Measurements from ENCODE around the gene PCLO. TPM values are rescaled to one million over a fixed set of nuclear protein-coding genes. Genes with fewer than 3 reads are reported as not detected.

Gene PCLO, protein sequence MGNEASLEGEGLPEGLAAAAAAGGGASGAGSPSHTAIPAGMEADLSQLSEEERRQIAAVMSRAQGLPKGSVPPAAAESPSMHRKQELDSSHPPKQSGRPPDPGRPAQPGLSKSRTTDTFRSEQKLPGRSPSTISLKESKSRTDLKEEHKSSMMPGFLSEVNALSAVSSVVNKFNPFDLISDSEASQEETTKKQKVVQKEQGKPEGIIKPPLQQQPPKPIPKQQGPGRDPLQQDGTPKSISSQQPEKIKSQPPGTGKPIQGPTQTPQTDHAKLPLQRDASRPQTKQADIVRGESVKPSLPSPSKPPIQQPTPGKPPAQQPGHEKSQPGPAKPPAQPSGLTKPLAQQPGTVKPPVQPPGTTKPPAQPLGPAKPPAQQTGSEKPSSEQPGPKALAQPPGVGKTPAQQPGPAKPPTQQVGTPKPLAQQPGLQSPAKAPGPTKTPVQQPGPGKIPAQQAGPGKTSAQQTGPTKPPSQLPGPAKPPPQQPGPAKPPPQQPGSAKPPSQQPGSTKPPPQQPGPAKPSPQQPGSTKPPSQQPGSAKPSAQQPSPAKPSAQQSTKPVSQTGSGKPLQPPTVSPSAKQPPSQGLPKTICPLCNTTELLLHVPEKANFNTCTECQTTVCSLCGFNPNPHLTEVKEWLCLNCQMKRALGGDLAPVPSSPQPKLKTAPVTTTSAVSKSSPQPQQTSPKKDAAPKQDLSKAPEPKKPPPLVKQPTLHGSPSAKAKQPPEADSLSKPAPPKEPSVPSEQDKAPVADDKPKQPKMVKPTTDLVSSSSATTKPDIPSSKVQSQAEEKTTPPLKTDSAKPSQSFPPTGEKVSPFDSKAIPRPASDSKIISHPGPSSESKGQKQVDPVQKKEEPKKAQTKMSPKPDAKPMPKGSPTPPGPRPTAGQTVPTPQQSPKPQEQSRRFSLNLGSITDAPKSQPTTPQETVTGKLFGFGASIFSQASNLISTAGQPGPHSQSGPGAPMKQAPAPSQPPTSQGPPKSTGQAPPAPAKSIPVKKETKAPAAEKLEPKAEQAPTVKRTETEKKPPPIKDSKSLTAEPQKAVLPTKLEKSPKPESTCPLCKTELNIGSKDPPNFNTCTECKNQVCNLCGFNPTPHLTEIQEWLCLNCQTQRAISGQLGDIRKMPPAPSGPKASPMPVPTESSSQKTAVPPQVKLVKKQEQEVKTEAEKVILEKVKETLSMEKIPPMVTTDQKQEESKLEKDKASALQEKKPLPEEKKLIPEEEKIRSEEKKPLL (N-terminal part only)
- 7.4 TPM for total RNA-seq

DNA sequence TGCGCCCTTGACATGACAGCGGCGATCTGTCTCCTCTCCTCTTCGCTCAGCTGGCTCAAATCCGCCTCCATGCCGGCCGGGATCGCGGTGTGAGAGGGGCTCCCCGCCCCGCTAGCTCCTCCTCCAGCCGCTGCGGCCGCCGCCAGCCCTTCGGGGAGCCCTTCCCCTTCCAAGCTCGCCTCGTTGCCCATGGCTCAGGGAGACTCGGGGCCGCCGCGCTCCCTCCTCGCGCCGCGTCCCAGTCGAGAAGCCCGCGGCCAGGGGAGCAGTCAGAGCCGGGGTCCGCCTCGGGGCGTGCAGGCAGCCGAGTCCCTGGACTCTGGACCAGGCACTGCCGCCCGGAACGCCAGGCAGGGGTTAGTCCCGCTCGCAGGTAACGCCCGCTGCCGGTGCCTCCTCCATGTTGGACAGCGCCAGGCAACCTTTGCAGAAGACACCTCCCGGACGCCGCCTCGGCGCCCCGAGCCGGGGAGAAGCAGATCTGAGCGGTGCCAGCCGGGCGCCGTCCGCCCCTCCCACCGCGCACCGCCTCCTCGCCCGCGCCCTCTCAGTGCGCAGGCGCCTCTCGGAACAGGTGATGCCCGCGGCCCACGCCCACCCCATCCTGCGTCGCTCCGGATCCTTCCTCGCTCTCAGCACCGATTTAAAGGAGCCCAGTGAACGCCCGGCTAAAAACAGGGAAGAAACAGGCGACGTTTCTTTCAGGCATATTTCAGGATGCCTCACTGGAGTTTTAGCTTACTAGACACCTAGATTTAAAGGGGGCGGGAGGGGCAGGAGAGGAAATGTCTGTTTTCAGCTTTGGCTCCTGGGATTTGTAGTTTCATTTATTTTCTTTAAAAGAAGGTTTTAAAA is at the start of gene PCLO:
TSS of gene PCLO (minus strand) at position 483 of the 855 bp plus-strand sequence. CDS start at position 191, 292 bp downstream.
- peak; percentile 88 for DNase-seq (ENCODE audit: low spot score)

DNA sequence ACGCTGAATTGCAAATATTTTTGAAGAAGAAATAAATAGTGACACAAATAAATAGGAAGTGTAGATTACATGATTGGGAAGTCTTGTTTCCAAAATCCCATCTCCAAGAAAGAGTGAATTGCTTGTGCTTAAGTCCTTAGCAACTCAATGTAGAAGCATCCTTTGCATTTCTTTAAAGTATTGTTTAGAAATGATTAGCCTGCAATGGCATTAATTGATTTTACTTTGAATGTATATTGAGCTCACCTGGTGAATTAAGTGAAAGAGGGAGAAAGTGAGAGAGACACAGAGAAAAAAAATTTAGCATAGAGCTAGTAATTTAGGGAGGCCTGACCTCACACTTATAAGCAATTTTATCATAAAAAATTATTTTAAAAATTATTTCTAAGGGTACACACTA is 49.0 kb upstream of the PCLO start:
- DNase-seq (ENCODE audit: low spot score), result no peak

DNA sequence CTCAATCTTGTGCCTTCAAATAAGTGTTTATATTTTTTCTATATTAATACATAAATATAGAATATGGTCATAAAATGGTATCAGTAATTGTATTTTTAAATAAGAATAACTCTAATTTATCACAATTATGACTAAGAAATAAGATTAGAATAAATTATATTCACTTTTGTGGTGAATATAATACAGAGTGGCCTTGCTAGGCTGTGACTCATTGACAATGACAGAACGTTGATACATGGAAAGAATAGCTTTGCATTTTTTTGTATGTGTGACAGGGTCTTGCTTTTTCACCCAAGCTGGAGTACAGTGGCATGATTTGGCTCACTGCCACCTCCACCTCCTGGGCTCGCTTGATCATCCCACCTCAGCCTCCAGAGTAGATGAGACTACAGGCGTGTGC is 47.8 kb upstream of the PCLO start:
- DNase-seq (ENCODE audit: low spot score), result no peak

DNA sequence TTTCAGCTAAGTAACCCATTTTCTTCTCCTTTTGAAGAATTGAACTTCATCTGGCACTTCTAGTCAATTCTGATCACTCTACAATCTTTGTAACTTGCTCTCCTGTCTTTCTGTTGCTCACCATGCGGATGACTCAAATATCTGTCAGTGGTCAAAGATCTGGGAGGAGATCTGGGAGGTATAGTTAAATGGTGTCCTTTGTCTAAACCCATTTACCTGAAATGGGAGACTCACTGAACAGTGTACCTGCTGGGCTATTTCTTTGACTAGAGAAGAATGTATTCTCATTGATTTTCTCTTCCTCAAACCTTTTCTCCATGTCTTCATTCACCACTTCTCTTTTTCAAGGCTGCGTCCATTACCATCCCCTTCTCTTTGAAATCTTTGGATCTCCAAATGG is 42.0 kb upstream of the PCLO start:
- DNase-seq (ENCODE audit: low spot score), result no peak

DNA sequence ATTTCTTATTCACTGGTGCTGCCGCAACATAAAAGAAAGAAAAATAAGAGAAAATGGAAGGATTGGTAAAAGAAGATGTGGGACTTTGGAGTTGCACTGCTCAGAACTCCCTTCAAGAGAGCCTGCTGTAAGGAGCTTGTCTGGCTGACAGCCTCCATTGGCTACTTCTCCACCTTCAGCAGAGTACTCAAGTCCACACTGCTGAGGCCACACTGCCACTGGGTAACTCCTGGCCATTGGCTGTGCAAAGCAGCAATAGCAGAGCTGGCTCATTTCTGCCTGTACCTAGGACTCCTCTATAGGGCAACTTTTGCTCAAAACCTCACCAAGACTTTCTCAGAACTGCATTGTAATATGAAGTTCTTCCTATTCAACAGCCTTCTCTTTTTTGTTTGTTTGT is 38.7 kb upstream of the PCLO start:
- DNase-seq (ENCODE audit: low spot score), result no peak

DNA sequence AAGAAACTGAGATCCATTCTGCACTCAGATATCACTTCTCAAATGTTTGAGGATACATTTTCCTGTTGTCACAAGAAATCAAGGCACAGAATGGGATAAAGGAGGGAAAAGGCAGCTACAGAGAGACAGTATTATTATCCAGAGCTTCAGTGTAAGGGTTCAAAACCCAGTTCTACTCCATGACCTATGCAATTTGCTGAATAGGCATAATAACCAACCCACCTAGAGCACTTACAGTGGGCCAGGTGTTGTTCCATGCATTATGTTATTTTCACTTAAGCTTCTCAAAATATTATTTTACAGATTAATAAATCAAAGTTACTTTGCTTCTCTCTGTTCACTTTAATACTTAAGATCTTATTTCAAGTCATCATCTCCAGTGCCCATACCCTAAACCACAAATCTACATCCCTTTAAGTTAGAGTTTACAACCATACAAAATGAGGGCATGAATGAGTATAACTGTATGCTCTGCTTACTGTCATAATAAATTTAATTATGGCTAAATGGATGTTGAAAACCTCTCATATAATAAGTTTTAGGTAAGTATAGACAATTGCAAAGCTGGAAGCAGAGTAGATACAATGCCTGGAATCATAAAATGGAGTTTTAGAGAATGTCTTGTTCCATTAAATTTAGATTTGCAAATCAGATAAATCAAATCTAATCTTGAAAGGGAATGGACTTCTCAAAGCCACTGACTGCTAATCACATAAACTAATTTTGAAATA is 28.1 kb upstream of the PCLO start:
- no peak for DNase-seq (ENCODE audit: low spot score)

DNA sequence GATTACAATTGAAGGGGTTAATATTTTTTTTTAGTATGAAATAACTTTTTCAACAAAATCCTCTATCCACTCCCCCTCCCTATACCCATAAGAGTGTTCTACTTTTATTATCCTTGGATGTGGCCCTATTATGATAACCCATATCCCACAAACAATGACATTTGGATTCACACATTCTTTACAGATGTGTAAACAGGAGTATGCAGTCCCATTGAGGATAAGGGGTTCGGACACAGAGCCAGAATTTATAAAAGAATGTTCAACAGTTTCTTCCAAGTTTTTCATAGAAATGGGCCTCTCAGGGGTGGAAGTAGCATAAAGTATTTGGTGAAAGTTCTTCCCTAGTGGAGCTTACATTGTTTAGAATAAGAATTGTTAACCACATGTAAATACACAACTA is 16.1 kb upstream of the PCLO start:
- DNase-seq (ENCODE audit: low spot score), result no peak

DNA sequence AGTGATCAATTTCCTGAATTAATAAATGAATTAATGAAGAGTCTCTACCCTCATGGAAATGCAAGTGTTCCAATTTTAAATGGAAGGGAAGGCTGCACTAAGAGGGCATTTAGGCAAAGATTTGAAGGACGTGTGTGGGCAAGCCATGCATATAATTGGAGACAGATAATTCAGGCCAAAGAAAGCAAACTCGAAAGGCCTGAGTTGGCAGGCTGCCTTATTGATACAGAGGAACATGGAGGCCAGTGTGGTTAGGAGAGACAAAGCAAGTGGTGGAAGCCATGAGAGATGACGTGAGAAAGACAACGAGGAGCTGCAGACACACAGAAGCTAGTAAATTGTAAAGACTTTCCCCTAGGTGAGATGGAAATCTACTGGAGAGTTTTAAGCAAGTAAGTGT is 15.4 kb upstream of the PCLO start:
- DNase-seq (ENCODE audit: low spot score), result no peak

DNA sequence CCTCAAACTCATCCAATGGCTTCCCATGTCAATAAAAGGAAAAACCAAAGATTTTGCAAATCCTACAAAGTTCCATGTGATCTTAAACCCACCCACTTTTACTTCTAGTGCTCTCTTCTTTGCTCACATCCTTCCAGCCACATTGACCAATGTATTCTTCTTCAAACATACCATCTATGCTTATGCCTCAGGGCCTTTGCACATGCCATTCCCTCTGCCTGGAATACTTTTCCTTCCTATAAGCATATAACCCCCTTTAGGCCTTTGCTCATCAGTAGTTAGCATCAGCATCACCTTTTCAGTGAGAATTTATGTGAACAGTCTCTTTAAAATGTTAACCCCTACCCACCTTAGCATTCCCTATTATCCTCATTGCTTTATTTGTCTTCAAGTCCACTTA is 11.0 kb upstream of the PCLO start:
- DNase-seq (ENCODE audit: low spot score), result no peak

DNA sequence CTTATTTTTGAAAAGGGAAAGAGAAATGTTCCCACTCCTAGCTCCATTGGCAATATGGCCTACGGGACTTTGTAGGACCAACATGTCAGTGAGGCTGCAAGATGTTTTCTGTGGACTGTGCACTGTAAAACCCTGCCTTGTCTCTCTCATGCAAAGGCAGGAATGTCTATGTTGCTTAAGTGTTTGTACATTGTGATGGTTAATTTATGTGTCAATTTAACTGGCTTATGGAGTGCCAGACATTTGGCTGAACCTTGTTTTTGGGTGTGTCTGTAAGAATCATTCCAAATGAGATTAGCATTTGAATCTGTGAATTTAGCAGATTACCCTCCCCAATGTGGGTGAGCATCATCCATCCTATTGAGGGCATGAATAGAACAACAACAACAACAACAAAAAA is 4.1 kb upstream of the PCLO start:
- no peak for DNase-seq (ENCODE audit: low spot score)

DNA sequence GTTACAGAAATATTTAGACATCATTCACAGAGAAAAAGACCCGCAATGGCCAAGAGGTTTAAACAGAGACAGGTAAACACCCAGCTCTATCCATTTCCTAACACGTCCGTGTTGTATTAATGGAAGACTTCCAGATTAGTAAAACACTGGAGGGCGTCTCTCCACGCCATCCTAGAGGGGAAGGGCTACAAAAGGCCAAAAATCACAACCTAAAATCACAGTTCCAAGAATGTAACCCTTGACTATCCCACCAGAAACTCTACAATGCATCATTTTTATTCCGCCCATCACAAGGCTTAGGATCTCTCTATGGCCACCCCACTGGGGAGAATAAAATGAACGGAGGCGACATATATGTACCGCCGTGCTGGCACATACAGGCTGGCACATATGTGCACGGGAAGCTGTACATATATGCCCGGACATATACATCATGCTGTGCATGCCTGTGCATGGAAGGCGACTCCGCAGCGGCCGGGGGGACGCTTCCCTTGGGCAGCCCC is 734 bp downstream of the PCLO start:
- no peak for DNase-seq (ENCODE audit: low spot score)

DNA sequence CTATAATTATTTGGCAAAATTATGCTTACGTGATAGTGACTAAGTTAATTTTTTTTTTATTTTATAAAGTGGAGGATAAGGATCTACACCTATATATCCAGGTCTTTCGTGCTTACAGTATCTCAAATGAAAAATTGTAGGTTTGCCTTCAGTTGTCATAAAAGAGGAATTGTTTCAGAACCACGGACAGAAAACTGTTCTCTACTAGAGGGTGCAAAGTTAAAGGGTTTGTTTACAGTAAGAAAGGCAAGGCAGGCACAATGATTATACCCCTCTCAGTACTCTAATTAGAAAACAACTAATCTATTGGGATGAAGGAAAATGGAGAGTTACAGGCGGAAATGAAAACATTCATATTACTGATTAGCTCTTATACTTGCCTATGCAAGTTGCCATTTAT is 1.5 kb downstream of the PCLO start:
- no peak for DNase-seq (ENCODE audit: low spot score)

DNA sequence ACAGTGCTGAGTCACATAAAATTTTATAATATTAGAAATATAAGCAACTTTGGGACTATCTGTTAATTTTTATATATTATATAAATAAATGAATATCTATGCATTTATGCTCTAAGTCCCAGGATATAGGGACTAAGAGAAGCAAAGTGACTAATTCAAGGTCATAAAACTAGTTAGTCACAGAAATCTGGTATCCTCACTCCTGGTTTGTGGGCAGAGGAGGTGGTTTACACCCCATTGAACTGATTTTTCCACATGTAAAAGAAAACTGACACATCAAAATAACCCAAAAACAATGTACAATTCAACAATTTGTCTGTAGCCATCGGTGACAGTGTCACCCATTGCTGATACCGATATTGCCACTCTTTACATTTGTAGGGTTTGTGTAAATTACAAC is 3.0 kb downstream of the PCLO start:
- no peak for DNase-seq (ENCODE audit: low spot score)

DNA sequence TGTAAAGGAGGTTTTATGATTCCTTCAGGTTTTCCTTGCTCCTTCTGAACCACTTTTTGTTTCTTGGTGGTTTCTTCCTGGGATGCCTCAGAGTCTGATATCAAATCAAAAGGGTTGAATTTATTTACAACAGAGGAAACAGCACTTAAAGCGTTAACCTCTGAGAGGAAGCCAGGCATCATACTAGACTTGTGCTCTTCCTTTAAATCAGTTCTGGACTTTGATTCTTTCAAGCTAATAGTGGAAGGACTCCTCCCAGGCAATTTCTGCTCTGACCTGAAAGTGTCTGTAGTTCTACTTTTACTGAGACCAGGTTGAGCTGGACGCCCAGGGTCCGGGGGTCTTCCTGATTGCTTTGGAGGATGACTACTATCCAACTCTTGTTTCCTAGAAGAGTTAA is 6.7 kb downstream of the PCLO start:
- no peak for DNase-seq (ENCODE audit: low spot score)

DNA sequence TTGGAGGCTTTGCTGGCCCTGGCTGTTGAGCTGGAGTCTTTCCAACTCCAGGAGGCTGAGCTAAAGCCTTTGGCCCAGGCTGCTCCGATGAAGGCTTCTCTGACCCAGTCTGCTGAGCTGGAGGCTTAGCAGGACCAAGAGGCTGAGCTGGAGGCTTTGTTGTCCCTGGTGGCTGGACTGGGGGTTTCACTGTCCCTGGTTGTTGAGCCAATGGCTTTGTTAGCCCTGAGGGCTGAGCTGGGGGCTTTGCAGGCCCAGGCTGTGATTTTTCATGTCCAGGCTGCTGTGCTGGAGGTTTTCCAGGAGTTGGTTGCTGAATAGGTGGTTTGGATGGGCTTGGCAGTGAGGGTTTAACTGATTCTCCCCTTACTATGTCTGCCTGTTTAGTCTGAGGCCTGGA is 7.3 kb downstream of the PCLO start:
- no peak for DNase-seq (ENCODE audit: low spot score)

DNA sequence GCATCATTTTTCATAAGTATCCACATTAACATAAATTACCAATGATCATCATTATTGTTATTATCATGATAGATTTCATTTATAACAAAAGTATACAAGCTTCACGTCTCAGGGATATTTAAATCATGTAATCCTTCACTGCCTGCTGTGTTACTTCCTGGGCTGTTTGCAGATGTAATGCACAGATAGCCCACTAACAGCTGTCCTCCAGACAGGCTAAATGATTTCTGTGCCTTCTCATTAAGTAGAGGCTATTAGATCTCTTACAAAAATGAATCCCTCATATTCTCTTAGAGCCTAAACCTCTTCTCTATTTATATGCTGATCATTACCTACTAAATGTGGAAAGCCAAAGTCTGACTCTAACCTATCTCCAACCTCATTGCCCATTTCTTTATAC is 9.3 kb downstream of the PCLO start:
- DNase-seq (ENCODE audit: low spot score), result no peak

DNA sequence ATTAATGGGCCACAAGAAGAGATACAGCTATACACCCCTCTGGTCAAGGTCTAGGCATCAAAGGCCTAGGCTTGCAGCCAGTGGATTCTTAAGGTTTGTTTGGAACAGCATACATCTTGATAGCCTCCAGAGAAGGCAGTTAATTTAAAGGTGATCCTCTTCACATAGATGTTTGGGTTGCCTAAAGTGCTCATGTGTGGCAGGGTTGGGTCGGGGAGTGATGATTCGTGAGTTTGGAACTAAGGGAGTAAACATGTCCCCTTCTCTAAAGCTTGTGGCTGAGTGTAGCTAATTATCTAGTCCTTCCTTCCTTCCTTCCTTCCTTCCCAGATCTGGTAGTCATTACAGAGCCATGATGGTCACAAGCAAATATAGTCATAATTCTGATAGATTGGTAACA is 12.4 kb downstream of the PCLO start:
- DNase-seq (ENCODE audit: low spot score), result no peak

DNA sequence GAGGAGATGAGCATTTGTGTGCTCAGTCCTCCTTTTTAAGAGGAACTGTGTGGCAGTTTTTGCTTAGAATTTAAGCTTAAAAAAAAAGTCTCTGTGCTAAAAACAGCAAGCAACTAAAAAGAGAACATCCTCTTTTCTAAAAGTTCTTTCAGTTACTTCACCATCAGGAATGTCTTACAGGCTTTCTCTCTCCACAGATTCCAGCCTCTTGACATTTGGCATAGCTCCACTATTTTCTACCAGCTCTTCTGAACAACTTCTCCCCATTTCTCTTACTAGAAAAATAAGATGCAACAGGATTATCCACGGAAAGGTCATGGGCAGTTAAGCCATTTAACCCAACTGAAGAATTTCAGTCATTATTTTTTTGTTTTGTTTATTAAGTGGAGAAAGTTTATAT is 13.2 kb downstream of the PCLO start:
- DNase-seq (ENCODE audit: low spot score), result no peak

DNA sequence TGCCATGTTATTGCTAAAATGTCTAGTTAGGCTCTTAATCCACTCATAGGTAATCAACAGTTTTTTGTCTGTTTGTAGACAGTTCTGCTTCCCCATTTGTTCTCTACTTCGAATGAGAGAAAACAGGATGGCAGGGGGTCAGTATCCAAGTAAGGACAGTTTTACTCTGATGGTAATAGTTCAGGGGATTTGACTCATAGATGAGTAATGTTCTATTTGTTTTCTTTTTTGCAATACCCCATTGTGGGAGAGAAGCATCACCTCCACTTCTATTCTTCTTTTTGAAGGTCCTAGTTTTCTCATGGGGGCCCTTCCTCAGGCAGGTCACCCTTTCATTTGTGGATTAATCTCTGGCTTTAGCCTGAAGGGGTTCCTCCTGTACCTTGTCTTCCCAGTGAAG is 13.9 kb downstream of the PCLO start:
- no peak for DNase-seq (ENCODE audit: low spot score)

DNA sequence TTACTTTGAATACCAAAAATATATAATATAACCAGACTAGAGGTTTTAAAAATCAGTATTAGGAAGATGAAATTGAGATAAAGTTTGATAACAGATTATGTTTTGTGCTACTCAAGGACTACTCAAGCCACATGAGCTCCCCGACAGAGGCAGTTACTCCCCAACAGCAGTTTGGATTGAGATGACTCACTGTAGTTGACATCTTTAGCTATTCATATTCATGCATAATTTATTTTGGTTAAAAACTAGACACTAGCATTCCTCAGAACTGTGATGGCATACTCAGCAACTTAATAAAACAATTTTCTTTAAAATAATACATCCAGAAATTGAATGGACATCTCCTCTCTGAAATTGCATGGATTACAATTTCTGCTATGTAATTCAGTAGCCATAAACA is 19.6 kb downstream of the PCLO start:
- DNase-seq (ENCODE audit: low spot score), result no peak

DNA sequence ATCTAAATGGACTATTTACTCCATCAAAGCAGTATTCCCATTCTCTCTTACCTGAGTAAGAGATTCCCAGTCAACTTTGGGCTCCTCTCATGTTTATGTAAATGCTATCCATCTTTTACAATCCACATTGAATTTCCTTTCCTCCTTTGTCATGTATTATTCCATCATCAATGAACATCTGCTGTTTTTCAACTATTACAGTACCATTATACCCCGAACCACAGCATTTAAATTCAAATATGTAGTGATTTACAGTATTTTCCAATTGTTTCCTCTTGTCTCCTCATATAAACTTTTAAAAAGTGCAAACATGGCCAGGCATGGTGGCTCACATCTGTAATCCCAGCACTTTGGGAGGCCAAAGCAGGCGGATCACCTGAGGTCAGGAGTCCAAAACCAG is 20.3 kb downstream of the PCLO start:
- no peak for DNase-seq (ENCODE audit: low spot score)
